Neuronal stem cell (in vitro differentiated cells): ENCODE results near the gene RGS4.

Source experiments
- DNase-seq: peaks from one replicate; pipeline ENCODE4 v3.0.0-alpha.2; 2013; ENCODE audit warnings: low spot score
- H2AFZ ChIP-seq: one replicate; pipeline ENCODE4 v1.6.1; 2013; ENCODE audit warnings: mild to moderate bottlenecking, low read length, inconsistent platforms
- H2AK5ac ChIP-seq: 2 replicates; pipeline ENCODE4 v1.6.1; 2013; ENCODE audit warnings: low read depth, mild to moderate bottlenecking, inconsistent platforms, low read length, moderate library complexity, mixed read lengths
- H2BK120ac ChIP-seq: 2 replicates; pipeline ENCODE4 v1.6.1; 2013; ENCODE audit warnings: low read depth, mild to moderate bottlenecking, inconsistent platforms, low read length, moderate library complexity, mixed read lengths
- H2BK12ac ChIP-seq: one replicate; pipeline ENCODE4 v1.6.1; 2013; ENCODE audit warnings: low read length, inconsistent platforms
- H2BK15ac ChIP-seq: 2 replicates; pipeline ENCODE4 v1.6.1; 2013; ENCODE audit warnings: mild to moderate bottlenecking, low read length, inconsistent platforms, mixed read lengths
- H2BK5ac ChIP-seq: one replicate; pipeline ENCODE4 v1.6.1; 2013; ENCODE audit warnings: inconsistent platforms, mild to moderate bottlenecking, low read length, moderate library complexity
- H3K14ac ChIP-seq: one replicate; pipeline ENCODE4 v1.6.1; 2013; ENCODE audit warnings: low read length, inconsistent platforms
- H3K18ac ChIP-seq: 2 replicates; pipeline ENCODE4 v1.6.1; 2013; ENCODE audit warnings: low read length, inconsistent platforms
- H3K23ac ChIP-seq: 2 replicates; pipeline ENCODE4 v1.6.1; 2013; ENCODE audit warnings: low read depth, mild to moderate bottlenecking, mixed read lengths, low read length, inconsistent platforms; ENCODE audit not compliant: poor library complexity
- H3K27ac ChIP-seq: replicated peaks from 3 replicates; pipeline ENCODE4 v1.5.1; 2013; ENCODE audit warnings: low read length, inconsistent platforms
- H3K27me3 ChIP-seq, 3 experiments: 2 replicates each; pipeline ENCODE4 v1.6.1; 2013; ENCODE audit warnings: low read length in 3 of 3, mild to moderate bottlenecking in 2 of 3, inconsistent platforms in 1 of 3, low read depth in 1 of 3, mixed read lengths in 1 of 3, moderate library complexity in 1 of 3; ENCODE audit not compliant: control insufficient read depth in 3 of 3, insufficient read depth in 3 of 3
- H3K36me3 ChIP-seq, 2 donors: replicated peaks in 1 of 2; 2 replicates each; pipeline ENCODE4 v1.6.1; 2013; ENCODE audit warnings: low read length in 2 of 2; ENCODE audit not compliant: control insufficient read depth in 2 of 2, insufficient read depth in 2 of 2
- H3K4ac ChIP-seq: 2 replicates; pipeline ENCODE4 v1.6.1; 2013; ENCODE audit warnings: inconsistent platforms, mild to moderate bottlenecking, low read length, moderate library complexity
- H3K4me1 ChIP-seq, 2 donors: 1 replicate in 1 of 2; 2 replicates in 1 of 2; pipeline ENCODE4 v1.6.1; 2013; ENCODE audit warnings: low read length in 2 of 2, low read depth in 1 of 2; ENCODE audit not compliant: control insufficient read depth in 2 of 2, insufficient read depth in 1 of 2
- H3K4me2 ChIP-seq: one replicate; pipeline ENCODE4 v1.6.1; 2013; ENCODE audit warnings: mild to moderate bottlenecking, low read length, inconsistent platforms; ENCODE audit not compliant: insufficient read depth, poor library complexity, severe bottlenecking
- H3K4me3 ChIP-seq, 2 donors: 2 replicates each; pipeline ENCODE4 v1.5.1; 2013; ENCODE audit warnings: low read length in 2 of 2, mild to moderate bottlenecking in 2 of 2, inconsistent platforms in 1 of 2, moderate library complexity in 1 of 2
- H3K79me1 ChIP-seq: one replicate; pipeline ENCODE4 v1.6.1; 2013; ENCODE audit warnings: low read depth, mild to moderate bottlenecking, inconsistent platforms, low read length, moderate library complexity
- H3K9ac ChIP-seq: one replicate; pipeline ENCODE4 v1.6.1; 2013; ENCODE audit warnings: mild to moderate bottlenecking, low read depth, low read length, inconsistent platforms; ENCODE audit not compliant: poor library complexity
- H3K9me3 ChIP-seq, 2 donors: replicated peaks in 1 of 2; 2 replicates each; pipeline versions ENCODE3 to v1.6.1; 2013; ENCODE audit warnings: low read length in 2 of 2, mild to moderate bottlenecking in 2 of 2, inconsistent platforms in 1 of 2, low read depth in 1 of 2, mixed read lengths in 1 of 2, moderate library complexity in 1 of 2; ENCODE audit not compliant: control insufficient read depth in 2 of 2, insufficient read depth in 1 of 2
- H4K8ac ChIP-seq: one replicate; pipeline ENCODE4 v1.6.1; 2013; ENCODE audit warnings: low read depth, mild to moderate bottlenecking, inconsistent platforms, low read length, moderate library complexity
- H4K91ac ChIP-seq: one replicate; pipeline ENCODE4 v1.6.1; 2013; ENCODE audit warnings: low read length, low read depth, mild to moderate bottlenecking, inconsistent platforms; ENCODE audit not compliant: poor library complexity
- WGBS, 2 donors: extraction: QIAGEN DNeasy Blood & Tissue Kit; methylation state at CpG; one replicate each; pipeline ENCODE4 v1.1.7; 2013; ENCODE audit warnings: missing lambda C conversion rate in 2 of 2, mixed read lengths in 1 of 2; ENCODE audit not compliant: insufficient read length in 2 of 2, insufficient replicate concordance in 1 of 2; ENCODE audit errors: extremely low coverage in 2 of 2; 5-methylcytosine and 5-hydroxymethylcytosine counted together

RGS4 gene

DNA sequence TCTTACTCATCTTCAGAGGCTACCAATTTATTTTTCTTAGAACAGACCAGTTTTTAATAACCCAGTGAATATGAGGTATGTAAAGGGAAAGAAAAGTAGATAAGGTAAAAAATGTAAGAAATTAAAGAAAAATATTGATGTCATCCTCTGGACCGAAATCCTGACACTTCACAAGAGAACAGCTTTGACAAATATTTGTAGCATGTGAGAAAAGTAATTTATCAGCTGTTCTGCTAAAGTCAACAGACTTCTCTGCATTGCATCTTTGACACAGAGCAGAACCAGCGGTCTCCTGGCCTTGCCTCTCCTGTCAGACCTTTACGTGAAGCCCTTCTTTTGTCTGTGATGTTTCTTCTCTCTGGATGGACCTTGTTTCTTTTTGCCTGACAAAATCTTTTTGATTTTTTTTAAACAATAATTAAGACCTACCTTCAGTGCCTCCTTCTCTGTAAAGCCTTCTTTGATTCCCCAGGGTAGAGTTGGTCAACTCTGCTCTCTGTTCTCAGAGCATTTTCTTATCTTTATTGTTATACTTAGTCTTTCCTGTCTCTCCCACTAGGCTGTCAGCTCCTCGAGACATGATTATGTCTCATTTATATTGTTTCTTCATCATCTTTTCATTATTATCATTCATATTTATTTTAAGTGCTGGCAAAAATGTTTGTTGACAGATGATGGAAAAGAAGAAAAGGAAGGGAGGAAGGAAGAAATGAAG lies 35.4 kb downstream of the RGS4 start:
- H3K27ac ChIP-seq = no peak overlapping the region
- H3K9me3 ChIP-seq = no peaks in the 10 kb centered on the region
- no peak overlapping the region for H4K8ac ChIP-seq
- H2BK15ac ChIP-seq = no peak overlapping the region
- H2BK12ac ChIP-seq = no peak overlapping the region
- no peak overlapping the region for H3K4me2 ChIP-seq
- no peak for DNase-seq
- H2AK5ac ChIP-seq = no peak overlapping the region
- no peak overlapping the region for H3K18ac ChIP-seq
- H3K27me3 ChIP-seq = no peaks in the 10 kb centered on the region
- H2BK5ac ChIP-seq = no peak overlapping the region
- no peak overlapping the region for H2AFZ ChIP-seq
- H3K23ac ChIP-seq = no peak overlapping the region
- WGBS, 2 donors = no CpG with 5 or more reads among the region's 4 CpGs
- no peak overlapping the region for H3K4me3 ChIP-seq
- no peak overlapping the region for H3K4ac ChIP-seq
- no peak overlapping the region for H3K9ac ChIP-seq
- H2BK120ac ChIP-seq = no peak overlapping the region
- no peaks in the 10 kb centered on the region for H3K4me1 ChIP-seq
- no peaks in the 10 kb centered on the region for H3K36me3 ChIP-seq
- no peaks in the 10 kb centered on the region for H3K79me1 ChIP-seq
- H3K14ac ChIP-seq = no peak overlapping the region
- no peak overlapping the region for H4K91ac ChIP-seq

DNA sequence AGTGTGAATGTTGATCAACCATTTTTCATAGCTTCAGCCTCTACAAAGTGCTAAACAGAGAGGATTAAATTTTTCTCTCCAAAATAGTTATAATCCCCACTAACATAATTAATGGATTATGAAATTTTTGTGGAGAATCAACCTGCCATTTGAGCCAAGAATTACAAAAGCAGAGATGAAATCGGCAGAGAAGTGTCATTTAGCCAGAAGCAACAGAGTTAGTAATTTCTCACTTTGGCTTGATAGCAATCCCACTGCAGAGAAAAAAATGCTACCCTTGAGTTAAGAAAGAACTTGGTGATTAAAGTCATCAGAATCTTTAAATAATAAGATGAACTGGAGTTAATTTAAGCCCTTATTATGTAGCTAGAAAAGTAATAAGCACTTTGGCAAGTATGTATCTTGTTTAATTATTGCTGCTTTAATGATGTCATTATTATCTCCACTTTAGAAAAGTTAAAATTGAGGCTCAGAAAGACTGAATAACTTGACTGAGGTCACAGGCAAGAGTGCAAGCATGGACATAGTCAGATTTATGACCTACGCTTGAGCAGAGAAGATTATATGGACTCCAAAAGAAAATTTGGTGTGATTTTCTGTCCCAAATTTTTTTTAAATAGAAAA lies 37.3 kb downstream of the RGS4 start:
- Histone ChIP-seq H3K14ac (no peak overlapping the region), H2BK12ac (no peak overlapping the region), H3K4ac (no peak overlapping the region), H3K27ac (no peak overlapping the region), H4K8ac (no peak overlapping the region), H3K9ac (no peak overlapping the region), H3K79me1 (no peaks in the 10 kb centered on the region), H3K23ac (no peak overlapping the region), H2AFZ (no peak overlapping the region), H3K36me3 (no peaks in the 10 kb centered on the region), H2BK15ac (no peak overlapping the region), H3K18ac (no peak overlapping the region), H3K4me3 (no peak overlapping the region), H3K4me2 (no peak overlapping the region), H2AK5ac (no peak overlapping the region), H3K9me3 (no peaks in the 10 kb centered on the region), H2BK5ac (no peak overlapping the region), H3K27me3 (no peaks in the 10 kb centered on the region), H3K4me1 (no peaks in the 10 kb centered on the region), H2BK120ac (no peak overlapping the region), H4K91ac (no peak overlapping the region)
- no CpG with 5 or more reads among the region's 2 CpGs for WGBS, 2 donors
- no peak for DNase-seq

DNA sequence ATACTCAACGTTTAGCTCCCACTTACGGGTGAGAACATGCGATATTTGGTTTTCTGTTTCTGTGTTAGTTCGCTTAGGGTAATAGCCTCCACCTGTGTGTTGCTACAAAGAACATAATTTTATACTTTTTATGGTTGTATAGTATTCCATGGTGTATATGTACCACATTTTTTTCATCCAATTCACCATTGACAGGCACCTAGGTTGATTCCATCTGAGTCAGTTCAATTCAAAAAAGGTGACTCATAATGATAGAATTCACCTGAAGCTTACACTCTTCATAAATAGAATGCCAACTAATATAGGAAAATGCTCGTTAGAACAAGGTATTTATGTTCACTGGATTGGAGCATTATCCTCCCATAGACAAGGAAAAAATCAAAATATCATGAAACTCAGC lies 38.5 kb downstream of the RGS4 start:
- WGBS, 2 donors = no CpG with 5 or more reads among the region's 5 CpGs
- no peaks in the 10 kb centered on the region for H3K9me3 ChIP-seq

DNA sequence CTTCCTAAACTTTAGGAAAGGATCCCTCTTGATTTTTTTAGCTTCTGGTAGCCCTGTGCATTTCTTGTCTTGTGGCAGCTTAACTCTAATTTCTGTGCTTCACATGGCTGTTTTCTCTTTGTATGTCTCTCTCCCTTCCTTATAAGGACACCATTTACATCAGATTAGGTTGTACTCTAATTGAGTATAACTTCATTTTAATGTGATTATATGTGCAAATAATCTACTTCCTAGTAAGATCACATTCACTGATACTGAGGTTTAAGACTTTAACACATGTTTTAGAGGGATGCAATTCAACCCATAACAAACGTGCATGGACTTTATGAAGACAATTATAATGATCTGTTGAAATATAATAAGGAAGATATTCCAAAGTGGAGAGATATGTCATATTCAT lies 46.7 kb downstream of the RGS4 start:
- no peak for DNase-seq
- Histone ChIP-seq H3K4me1 (no peaks in the 10 kb centered on the region), H2BK15ac (no peak overlapping the region), H2BK5ac (no peak overlapping the region), H3K23ac (no peak overlapping the region), H3K4me3 (no peak overlapping the region), H3K4ac (no peak overlapping the region), H3K36me3 (no peaks in the 10 kb centered on the region), H2AFZ (no peak overlapping the region), H3K14ac (no peak overlapping the region), H4K8ac (no peak overlapping the region), H3K18ac (no peak overlapping the region), H3K79me1 (no peaks in the 10 kb centered on the region), H2BK12ac (no peak overlapping the region), H3K27ac (no peak overlapping the region), H3K27me3 (no peaks in the 10 kb centered on the region), H2BK120ac (no peak overlapping the region), H4K91ac (no peak overlapping the region), H3K9me3 (no peaks in the 10 kb centered on the region), H2AK5ac (no peak overlapping the region), H3K4me2 (no peak overlapping the region), H3K9ac (no peak overlapping the region)
- no CpG with 5 or more reads among the region's 1 CpG for WGBS, 2 donors

More for the DNA sequence above, 38.5 kb downstream of the RGS4 start:
- no peak overlapping the region for H4K91ac ChIP-seq
- H3K14ac ChIP-seq = no peak overlapping the region
- no peak overlapping the region for H3K4ac ChIP-seq
- H2AFZ ChIP-seq = no peak overlapping the region
- DNase-seq = no peak
- H4K8ac ChIP-seq = no peak overlapping the region
- no peak overlapping the region for H3K4me3 ChIP-seq
- no peak overlapping the region for H3K9ac ChIP-seq
- no peak overlapping the region for H3K4me2 ChIP-seq
- H2AK5ac ChIP-seq = no peak overlapping the region
- no peaks in the 10 kb centered on the region for H3K4me1 ChIP-seq
- H3K79me1 ChIP-seq = no peaks in the 10 kb centered on the region
- no peaks in the 10 kb centered on the region for H3K27me3 ChIP-seq
- no peak overlapping the region for H3K27ac ChIP-seq
- H3K18ac ChIP-seq = no peak overlapping the region
- no peak overlapping the region for H3K23ac ChIP-seq
- H2BK15ac ChIP-seq = no peak overlapping the region
- no peaks in the 10 kb centered on the region for H3K36me3 ChIP-seq
- H2BK12ac ChIP-seq = no peak overlapping the region
- H2BK5ac ChIP-seq = no peak overlapping the region
- no peak overlapping the region for H2BK120ac ChIP-seq
